HG02938 (cell line): ENCODE data around the gene RBM47.
"Not testable (repeated sequence)": the region's sequence is repeated elsewhere in the genome, so short reads cannot be mapped to it uniquely, and the experiment has no call there.

ENCODE experiments used
- ATAC-seq: cut with Tn5 transposase; IDR thresholded peaks from one replicate; pipeline ENCODE4 v1.9.1; 2021; ENCODE audit warnings: mild to moderate bottlenecking, moderate library complexity; ENCODE audit not compliant: unreplicated experiment

RBM47 gene

DNA sequence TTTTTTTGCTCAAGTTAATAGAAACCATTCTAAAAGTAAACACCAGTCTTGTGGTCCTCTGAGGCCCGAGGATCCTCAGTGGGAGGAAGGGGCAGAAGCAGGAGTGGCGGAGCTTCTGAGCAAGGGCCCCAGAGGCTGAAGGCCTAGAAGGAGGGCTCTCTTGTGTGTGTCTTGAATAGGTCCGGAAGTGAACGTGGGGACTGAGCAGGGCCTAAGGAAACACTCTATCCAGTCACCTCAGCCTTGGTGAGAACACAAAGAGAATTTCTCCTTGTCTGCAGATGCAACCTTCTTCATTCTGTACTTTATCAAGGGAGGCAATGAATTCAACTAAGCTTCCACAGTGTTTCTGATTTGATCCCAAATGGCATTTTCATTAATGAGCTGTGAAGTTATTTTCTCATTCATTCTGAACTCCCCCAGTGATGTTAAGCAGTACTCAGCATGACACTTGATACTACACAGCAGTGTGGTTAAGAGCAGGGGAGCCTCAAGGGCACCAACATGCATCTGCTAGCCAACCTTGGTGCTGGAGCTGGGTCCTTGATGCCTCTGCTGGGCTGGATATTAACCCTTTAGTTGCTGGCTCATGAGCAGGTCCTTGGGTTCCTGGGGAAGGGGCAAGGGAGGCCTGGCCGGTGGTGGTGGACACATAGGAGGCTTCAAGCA lies 64.7 kb downstream of the RBM47 start:
- no peak for ATAC-seq

DNA sequence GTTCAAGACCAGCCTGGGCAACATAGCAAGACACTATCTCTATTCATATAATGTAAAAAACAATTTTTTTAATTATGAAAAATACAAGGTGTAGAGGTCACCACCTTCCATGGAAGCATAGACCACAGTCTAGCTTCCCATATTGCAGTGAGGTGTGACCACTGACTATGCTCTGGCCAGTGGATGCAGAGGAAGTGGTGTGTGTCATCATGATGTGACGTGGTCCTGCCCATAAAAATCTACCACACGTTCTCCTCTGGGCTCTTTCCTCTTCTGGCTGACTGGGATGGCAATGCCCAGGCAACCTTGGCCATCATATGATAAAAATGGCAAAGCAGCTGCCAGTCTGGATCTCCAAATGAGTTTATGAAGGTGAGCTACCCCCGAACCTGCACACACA lies 65.7 kb downstream of the RBM47 start:
- ATAC-seq = no peak

DNA sequence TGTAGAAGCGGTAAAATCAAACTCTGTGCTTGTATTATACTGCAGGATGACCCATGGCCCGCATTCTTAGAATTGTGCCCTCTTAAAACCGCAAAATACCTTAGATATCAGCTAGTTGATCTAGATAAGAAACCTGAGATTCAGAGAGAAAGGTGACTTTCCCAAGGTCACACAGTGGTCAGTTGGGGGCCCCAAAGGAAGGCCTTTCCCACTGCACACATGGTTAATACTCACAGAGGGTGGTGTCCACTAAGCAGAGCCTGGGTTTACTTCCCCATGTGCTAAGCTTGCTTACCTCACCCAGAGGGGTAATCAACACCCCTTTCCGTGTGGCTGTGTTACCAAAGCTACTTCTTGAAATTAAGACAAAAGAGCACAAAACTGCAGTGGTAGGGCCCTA lies 66.3 kb downstream of the RBM47 start:
- no peak for ATAC-seq

DNA sequence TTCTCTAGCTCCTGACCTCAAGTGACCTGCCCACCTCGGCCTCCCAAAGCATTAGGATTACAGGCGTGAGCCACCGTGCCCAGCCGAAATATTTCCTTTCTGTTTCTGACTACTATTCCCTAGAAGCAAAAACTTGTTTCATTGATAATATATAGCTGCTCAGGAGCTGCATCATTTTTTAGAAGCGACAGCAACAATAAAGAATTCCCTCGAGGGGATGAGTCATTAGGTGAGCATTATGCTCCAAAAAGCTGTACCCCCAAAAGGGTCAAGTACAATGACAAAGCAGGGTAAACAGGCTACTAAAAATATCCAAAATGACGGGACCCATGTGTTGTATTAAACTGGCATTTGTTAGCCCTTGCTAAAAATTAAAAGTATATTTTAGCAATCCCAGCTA lies 67.0 kb downstream of the RBM47 start:
- no peak for ATAC-seq

DNA sequence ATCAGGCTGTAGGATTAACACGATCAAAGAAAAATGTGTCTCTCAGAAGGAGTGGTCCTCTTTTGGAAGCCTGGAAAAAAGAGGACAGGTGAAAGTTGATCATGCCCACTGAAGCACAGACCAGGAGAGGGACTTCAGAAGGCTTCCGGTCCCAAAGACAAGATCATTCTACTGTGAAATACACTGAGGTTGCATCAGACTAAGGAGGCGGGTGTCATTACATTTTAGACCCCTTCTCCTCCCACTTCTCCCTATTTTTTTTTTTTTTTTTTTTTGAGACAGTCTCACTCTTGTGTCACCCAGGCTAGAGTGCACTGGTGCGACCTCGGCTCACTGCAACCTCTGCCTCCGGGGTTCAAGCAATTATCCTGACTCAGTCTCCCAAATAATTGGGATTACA lies 67.5 kb downstream of the RBM47 start:
- no peak for ATAC-seq

DNA sequence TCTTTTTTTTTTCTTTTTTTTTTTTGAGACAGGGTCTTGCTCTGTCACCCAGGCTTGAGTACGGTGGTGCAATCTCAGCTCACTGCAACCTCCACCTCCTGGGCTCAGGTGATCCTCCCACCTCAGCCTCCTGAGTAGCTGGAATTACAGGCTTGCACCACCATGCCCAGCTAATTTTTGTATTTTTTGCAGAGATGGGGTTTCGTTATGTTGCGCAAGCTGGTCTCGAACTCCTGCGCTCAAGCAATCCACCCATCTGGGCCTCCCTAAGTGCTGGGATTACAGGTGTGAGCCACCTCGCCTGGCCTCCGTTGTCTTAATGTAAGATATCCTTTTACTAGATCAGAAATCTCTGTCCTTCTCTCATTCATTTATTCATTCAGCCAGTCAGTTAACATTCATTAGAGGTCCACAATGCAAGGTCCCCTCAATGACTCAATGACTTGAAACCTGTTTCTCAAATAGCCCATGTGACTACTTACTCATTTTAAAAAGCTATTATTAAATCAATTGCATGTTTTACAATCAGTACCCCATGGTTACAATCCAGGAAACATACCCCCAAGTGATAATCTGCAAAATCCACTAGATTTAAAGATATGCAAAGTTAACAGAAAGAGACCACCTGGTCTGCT lies 68.0 kb downstream of the RBM47 start:
- ATAC-seq = not testable (repeated sequence)

DNA sequence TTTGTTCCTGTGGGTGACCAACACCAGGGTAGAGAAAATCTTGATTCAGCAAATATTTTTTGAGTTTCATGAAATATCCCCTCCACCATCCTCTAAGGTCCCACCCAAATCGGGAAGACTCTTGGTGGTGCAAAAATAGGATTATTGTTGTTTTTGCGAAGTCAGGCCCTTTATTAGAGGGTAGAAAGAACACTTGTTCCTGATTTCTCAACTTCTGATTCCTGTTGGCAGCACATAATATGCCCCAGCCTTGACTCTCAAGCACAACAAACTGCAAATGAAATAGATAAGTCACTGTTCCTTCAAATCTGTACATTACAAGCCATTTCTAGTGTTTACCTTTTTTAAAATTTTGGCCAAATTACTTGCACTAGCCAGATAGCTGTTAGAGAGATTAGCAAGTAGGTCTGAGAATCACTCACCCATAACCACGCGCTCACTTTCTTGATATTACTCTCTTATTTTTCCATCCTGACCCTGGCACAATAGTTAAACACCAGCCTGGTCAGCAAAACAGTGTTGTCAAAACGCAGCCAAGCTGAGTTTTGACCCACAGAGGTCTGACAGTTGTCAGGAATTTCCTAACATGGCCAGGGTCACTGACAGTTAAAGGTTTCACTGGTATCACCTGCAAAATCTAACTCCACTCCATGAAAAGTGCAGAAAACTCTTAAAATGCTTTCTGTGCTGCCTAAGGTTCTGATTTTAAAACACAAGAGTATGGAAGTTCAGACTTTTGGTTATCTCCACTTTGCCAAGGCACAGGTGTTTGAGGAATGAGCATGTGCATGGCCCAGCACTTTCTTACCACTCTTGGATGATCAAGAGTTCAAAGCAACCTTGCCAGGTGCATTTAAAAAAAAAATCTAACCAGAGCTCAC lies 69.8 kb downstream of the RBM47 start:
- peak; percentile 65 for ATAC-seq

DNA sequence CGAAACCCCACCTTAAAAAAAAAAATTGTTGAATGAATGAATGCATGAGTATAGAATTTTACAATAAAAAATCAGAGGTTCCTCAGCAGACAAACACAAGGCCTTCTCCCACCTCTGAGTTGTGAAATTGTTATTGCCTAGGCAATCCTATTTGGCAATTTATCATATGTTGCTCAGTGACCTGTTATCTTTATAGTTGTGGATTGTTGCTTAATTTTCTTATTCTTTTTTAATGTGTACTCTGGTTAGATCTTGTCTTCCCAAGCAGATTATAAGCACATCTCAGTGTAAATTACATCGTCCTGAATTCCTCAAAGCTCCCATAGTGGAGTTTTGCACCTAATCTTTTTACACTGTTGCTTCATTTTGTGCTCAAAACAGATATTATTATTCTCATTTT lies 71.9 kb downstream of the RBM47 start:
- no peak for ATAC-seq

DNA sequence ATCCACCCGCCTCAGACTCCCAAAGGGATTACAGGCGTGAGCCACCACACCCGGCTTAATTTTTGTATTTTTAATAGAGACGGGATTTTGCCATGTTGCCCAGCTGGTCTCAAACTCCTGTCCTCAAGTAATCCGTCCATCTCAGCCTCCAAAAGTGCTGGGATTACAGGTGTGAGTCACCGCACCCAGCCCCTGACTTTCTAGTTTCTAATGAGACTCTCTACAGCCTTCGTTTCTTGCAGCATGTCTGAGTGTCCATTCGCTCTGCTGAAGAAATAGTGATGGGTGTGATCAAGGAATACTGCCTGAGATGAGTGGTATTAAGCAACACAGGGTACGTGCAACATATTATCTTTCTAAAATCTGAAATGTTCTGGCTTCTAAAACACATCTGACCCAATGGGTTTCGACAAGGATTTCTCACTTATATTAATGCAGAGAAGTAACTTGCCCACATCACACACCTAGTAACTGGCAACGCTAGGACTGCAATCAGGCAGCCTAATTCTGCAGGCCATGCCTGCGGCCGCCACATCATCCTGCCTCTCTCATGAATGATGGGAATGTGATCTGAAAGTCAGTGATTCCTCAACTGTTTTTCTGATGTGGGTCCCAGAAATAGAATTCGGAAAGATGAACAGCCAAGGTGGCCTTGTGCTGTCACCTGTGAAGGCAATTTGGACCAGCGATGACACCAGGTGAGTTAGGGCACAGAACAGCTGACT lies 74.3 kb downstream of the RBM47 start:
- no peak for ATAC-seq

DNA sequence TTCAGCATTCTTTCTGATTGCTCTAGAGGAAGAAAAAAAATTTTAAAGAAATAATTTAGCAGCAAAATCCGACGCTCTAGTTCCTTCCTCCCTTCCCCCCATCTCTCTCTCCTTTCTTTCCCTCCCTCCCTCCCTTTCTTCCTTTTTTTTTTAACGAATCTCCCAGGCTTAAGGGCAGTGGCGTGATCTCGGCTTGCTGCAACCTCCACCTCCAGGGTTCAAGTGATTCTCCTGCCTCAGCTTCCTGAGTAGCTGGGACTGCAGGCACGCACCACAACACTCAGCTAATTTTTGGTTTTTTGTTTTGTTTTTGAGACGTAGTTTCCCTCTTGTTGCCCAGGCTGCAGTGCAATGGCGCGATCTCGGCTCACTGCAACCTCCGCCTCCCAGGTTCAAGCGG lies 75.0 kb downstream of the RBM47 start:
- ATAC-seq = not testable (repeated sequence)

DNA sequence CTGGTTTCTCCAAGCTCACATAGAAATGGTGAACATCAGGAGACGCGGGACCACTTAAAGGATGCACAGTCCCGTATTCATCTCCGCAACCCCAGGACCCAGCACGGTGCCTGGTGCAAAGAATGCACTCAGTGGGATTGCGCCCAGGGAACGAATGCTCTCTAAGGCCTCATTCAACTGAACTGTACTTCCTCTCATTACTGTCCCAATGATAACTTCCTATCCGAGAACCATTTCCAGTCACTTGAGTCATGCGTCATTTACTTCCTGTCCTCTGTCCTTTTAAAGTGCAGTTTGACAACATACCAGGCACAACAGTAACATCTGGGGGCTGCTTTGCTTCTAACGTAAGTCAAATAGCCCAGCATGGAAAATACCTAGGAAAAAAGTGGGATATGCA lies 75.7 kb downstream of the RBM47 start:
- ATAC-seq = no peak

DNA sequence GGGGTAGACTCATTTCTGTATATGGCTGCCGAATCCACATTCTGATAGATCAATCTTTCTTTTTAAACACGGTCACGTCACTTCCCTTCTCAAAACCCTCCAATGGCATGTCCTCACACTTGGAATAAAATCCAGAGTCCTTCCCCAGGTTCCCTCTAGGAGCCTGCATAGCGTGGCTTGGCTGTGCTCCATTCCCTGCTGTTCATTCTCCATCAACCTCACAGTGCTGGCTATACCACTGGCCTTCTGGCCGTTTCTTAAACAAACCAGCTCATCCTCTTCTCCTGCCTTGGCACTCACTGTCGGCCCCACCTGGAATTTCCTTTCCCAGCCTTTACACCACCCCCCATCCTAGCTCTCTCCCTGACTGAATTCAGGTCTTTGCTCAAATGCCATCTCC lies 77.1 kb downstream of the RBM47 start:
- no peak for ATAC-seq

DNA sequence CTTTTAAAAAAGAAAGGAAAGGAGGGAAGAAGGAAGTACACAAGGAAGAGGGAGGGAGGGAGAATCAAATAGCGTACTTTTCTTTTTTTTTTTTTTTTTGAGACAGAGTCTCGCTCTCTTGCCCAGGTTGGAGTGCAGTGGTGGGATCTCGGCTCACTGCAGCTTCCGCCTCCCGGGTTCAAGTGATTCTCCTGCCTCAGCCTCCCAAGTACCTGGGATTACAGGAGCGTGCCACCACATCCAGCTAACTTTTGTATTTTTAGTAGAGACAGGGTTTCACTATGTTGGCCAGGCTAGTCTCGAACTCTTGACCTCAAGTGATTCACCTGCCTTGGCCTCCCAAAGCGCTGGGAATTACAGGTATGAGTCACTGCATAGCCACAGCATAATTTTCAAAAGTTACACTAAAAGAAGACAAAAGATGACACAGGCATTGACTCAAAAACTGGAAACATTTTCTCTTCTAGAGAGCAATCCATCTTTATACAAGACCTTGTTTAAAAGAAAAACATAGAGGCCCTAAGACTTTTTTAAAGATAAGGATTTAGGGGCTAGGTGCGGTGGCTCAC lies 78.0 kb downstream of the RBM47 start:
- ATAC-seq = not testable (repeated sequence)

DNA sequence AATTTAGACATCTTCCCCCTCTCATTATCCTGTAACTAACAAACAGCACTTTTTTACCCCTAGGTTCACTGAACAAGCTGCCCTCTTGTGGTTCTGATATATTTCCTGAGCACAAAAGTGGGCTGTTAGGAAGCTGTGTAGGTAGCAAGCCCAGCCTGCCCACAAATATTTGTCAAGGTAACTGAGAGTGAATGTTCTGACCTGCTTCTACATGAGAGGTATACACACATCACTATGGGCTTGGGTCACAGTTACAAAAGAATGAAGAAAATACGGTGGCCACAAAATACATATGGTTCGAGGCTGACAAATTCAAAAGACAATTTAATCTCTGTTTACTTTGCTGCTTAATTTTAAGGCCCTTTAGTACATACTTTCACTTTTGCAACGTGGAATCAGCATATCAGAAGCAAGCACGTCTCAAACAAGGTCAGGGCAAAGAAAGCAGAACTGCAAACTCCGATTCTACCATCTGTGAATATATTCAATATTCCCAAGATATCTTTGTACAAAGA lies 78.7 kb downstream of the RBM47 start:
- peak; percentile 76 for ATAC-seq

DNA sequence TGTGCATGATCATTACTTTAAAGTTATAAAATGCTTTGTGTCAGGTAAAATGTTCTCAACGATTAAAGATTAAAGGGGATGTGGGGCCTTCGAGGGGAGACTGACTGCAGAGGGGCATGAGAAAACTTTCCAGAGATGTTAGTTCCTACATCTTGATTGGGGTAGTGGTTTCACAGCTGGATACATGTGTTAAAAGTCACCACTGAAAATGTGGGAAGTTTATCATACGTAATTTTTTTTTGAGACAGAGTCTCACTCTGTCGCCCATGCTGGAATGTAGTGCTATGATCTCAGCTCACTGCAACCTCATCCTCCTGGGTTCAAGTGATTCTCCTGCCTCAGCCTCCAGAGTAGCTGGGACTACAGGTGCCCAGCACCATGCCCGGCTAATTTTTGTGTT lies 79.5 kb downstream of the RBM47 start:
- ATAC-seq = no peak

DNA sequence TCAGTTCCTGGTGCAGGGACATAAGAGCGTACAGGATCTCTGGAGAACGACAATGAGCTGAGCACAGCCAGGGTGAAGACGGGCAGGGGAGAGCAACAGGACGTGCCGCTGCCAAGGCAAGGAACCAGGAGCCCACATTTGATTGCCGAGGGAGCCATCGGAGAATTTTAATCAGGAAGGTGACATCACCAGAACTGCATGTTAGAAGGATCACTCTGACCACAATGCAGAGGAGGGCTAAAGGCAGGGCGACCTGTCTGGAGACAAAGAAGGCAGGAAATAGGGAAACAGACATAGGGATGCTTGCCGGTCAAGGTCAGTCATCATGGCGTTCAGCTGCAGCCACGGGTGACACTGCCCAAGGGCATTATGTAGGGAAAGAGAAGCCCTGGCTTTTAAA lies 81.4 kb downstream of the RBM47 start:
- no peak for ATAC-seq

DNA sequence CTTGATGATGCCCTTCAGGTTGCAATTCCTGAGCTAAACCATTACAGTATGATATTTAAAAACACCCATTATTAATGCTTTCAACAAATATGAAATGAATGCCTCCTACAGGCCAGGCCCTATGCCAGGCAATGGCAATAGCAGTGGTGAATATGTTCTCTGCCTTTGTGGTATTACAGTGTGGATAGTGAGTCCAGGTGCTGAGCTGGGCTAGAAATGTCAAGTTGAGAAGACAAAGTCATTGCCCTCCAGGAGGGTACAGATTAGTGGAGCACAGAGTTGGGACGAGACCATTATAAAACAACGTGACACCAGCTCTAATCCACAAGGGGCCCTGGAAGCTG lies 81.9 kb downstream of the RBM47 start:
- no peak for ATAC-seq

DNA sequence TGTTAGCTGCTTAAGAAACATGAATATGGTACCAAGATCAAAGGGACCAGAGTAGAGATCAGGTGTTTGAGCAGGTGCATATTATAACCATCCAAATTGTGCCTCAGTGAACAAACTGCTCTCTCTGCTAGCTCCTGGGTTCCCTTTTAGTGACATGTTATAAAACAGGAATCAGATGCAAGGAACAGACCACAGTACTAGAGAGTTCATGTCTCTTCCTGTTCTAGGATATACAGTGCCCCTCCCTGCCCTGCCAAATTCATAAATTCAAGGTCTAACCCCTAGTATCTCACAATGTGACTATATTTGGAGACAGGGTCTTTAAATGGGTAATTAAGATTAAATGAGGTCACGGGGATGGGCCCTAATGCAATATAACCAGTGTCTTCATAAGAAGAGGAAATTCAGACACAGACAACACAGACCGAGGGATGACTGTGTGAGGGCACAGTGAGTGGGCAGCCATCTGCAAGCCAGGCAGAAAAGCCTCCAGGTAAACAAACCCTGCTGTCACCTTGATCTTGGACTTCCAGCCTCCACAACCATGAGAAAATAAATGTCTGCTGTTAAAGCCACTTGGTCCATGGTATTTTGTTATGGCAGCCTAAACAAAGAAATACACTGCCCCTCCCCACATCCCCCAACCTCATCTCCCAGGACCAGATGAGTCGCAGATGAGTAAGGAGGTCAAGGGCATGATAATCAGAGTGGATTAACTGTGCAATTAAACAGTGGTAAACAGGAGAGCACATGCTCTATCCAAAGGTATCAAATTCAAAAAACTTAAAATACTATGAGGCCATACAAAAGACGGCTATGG lies 82.5 kb downstream of the RBM47 start:
- no peak for ATAC-seq

DNA sequence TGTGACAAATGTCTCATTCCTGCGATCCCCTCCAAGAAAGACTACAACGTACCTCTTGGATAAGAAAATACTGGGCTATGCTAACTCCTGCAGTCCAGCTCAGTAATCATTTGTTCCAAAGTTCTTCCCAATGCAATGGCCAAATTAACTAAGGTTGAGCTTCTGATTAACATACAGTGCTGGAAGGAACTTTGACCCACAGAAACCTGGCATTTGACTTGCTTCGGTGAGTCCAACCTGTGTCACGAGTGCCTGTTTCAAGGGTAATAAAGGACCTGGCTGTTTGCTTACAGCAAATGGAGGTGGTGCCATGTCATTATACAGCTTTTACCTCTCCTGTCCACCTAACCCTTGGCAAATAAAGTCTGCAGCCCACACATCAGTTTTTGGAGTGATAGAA lies 83.2 kb downstream of the RBM47 start:
- no peak for ATAC-seq

DNA sequence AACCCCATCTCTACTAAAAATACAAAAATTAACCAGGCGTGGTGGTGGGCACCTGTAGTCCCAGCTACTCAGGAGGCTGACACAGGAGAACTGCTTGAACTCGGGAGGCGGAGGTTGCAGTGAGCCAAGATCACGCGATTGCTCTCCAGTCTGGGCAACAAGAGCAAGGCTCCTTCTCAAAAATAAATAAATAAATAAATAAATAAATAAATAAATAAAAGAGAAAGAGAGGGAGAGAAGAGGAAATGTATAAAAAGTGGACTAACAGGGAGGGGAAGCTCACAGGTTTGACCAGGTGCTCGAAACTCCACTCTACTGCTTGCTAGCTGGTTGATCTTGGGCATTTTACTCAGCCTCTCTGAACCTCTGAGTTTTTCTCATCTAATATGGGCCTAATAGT lies 84.2 kb downstream of the RBM47 start:
- ATAC-seq = not testable (repeated sequence)
